ENCODE data around the gene RPL19.

DNA sequence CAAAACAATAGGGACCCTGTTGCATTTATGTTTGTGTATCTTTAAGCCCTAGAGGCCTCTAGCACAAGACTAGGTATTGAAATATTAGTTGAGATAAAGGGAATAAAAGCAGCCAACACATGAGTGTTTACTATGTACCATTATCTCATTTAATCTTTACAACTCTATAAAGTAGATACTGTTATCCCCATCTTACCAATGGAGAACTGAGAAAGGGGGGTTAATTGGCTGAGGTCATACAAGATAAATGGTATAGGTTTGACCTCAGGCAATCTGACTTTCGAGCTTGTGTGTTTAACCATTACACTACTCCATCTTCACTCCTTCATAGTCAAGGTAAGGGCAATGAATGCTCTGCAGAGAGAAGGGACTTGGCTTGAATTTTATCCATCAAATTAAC lies 51.9 kb downstream of the RPL19 start:
- TF ChIP-seq, protein P1, sequence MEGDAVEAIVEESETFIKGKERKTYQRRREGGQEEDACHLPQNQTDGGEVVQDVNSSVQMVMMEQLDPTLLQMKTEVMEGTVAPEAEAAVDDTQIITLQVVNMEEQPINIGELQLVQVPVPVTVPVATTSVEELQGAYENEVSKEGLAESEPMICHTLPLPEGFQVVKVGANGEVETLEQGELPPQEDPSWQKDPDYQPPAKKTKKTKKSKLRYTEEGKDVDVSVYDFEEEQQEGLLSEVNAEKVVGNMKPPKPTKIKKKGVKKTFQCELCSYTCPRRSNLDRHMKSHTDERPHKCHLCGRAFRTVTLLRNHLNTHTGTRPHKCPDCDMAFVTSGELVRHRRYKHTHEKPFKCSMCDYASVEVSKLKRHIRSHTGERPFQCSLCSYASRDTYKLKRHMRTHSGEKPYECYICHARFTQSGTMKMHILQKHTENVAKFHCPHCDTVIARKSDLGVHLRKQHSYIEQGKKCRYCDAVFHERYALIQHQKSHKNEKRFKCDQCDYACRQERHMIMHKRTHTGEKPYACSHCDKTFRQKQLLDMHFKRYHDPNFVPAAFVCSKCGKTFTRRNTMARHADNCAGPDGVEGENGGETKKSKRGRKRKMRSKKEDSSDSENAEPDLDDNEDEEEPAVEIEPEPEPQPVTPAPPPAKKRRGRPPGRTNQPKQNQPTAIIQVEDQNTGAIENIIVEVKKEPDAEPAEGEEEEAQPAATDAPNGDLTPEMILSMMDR (conservative IDR thresholded peaks at IDR 0.05; ENCODE audit: low read length): no peak
- TF ChIP-seq EZH2phosphoT487 (IDR thresholded peaks at IDR 0.05; ENCODE audit: borderline replicate concordance, low read depth, low read length): no peak
